RKO (cell line): ENCODE measurements around the gene TTC39C.
"Not testable (repeated sequence)": the region's sequence is repeated elsewhere in the genome, so short reads cannot be mapped to it uniquely, and the experiment has no call there.

Source experiments
- DNase-seq: peaks from one replicate; pipeline ENCODE4 v3.0.0-alpha.2; 2016; ENCODE audit warnings: low spot score

Gene TTC39C

GRCh38 chr18:24138409-24138788 lies 123.8 kb downstream of the TTC39C start:
- no peak for DNase-seq

DNA sequence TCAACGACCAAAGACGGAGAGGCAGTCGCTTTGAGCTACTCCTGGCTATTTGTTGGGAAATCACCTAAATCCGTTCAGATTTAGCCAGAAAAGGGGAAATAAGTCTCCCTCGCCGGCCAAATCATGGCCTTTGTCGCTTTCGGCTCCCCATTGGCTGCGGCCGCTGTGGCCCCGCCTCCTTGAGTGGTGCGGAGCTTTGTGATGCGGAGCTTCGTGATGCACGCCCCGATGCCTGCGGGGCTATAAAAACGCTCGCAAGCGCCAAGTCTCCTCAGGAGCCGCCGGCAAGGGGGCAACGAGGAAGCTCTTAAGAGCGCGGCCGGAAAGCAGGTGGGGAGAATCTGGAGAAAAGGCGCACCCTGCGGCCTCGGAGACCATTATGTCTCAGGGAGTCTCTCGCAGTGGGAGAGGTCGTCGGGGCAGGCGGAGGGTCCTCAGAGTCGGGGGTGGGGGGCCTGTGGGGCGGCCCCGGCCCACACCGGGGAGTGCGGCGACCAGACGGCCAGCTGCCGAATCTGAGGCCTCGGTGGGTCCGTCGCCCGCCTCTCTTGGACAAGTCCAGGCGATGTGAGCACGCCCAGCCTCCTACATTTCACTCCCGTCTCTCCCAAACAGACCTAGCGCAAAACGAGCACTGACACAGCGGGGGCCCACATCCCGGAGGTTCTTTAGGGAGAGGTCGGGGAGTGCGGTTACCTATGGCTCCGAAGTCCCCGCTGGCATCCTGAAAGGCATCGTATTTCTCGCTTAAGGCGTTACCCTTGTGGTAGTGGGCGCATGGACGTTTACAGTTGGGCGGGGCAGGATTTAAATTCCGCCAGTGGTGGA lies 124.4 kb downstream of the TTC39C start, which contains the start of gene CABYR:
TSS of gene CABYR (plus strand) at position 274 of the 828 bp plus-strand sequence. CDS start 4,053 bp downstream, outside the sequence.
- DNase-seq = no peak

DNA sequence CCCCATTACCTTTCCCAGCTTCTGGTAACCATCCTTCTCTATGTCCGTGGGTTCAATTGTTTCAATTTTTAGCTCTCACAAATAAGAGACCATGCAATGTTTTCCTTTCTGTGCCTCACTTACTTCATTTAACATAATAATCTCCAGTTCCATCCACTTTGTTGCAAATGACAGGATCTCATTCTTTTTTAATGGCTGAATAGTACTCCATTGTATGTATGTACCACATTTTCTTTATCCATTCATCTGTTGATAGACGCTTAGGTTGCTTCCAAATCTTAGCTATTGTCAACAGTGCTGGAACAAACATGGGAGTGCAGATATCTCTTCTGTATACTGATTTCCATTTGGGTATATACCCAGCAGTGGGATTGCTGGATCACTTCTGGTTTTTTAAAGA lies 126.1 kb downstream of the TTC39C start:
- no peak for DNase-seq

DNA sequence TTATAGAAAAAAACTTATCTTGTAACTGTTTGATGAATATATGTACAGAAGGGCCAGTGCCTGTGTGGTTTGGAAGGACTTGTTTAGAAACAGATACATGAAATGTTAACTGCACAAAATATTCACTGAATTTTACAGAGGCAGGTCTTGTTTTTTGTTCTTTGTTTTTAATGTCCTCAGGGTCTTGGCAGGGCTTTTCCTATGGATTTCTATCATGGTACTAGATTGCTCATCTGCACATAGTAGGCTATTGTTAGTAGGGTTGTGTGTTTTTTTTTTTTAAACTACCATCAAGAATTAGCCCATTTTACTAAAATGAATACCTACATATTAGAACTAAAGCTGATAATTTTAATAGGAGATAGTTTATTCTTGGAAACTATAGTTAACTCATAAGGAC lies 127.8 kb downstream of the TTC39C start:
- no peak for DNase-seq

GRCh38 chr18:24149591-24149990 lies 135.0 kb downstream of the TTC39C start:
- DNase-seq = not testable (repeated sequence)

DNA sequence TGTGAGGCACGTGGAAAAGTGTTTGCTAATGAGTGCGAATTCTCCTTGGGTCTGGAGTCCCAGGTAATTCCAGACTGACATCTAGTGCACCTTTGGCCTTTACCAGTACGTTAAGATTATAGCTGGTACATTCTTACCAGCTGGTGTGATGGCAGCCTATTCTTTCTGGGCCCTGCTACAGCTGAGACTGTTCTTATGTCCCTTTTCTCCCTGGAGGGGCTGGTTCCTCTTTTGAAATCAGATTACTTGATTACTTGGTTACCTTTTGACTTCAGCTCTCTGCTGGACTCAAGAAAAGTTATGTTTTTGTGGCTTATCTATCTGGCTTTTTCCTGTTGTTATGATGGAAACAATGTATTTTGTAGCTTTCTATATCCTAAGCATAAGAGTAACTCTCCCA lies 138.8 kb downstream of the TTC39C start:
- no peak for DNase-seq

GRCh38 chr18:24157855-24158254 lies 143.3 kb downstream of the TTC39C start:
- DNase-seq = no peak

DNA sequence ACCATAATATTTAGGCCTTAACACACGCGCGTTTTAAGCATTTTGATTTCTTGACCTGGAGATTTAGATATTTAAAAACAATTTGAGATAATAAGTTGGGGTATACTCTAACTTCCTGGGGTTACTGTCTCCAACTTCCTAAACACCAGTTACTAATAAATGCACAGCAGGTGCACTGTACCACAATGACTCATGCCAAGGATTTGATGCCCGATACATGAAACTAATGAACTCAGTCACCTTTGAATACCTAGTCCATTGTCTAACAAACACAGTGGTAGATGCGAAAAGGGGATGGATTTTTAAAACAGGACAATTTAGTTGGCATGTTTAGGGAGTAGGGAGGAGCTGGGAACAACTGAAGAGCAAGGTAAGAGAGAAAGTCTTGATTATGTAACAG lies 145.5 kb downstream of the TTC39C start:
- DNase-seq = no peak

- no peak for DNase-seq
Measured at GRCh38 chr18:24161304-24161703, 146.8 kb downstream of the TTC39C start.

DNA sequence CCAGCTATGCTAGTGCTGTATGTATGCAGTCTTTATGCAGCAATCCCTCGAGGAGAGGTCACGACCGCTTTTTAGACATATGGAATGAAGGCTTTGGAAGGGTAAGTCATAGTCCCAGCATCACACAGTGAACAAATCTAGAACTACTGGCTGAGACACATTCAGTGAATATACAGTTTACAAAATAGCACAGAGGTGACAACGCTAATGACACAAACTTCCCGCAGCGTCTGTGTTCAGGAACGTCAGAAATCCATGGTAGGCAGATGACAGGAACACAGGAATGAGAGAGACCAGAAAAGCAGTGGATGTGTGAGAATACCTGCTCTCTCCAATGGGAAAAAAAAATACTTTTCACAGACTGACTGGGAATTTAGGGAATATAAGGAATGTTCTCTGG lies 153.9 kb downstream of the TTC39C start:
- no peak for DNase-seq

- no peak for DNase-seq
Measured at GRCh38 chr18:24170360-24170759, 155.8 kb downstream of the TTC39C start.

- DNase-seq = no peak
Measured at GRCh38 chr18:24173997-24174396, 159.4 kb downstream of the TTC39C start.

DNA sequence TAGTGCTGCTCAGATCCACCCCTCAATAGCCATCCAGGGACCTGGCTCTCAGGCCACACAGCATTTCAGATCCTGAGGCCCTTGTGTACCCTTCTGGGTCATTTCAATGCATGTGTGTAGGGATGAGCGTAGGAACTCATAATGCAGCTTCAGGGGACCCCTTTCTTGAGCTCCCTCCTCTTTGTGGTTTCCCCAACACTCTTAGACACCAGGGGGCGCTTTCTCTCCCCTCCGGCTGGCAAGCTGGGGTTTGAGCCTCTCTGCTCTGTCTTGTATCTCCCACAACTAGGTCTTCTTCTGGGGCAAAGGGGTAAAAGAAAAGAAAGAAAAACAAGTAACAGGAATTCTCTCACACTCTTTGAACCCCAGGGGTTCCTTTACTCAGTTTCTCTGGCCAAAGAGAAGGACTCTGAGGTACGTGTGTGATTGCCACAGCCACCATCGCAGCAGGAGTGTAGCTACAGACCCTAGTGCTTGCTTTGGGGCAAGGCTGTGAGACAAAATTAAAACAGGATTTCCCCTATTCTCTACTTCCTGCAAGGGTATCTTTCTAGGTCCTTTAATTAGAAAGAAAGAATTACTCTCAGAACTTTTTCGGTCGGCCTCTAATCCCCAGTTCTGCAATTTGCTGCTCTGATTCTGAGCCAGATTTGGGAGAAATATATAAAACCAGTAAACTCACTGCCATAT lies 162.3 kb downstream of the TTC39C start:
- peak; percentile 52 for DNase-seq

DNA sequence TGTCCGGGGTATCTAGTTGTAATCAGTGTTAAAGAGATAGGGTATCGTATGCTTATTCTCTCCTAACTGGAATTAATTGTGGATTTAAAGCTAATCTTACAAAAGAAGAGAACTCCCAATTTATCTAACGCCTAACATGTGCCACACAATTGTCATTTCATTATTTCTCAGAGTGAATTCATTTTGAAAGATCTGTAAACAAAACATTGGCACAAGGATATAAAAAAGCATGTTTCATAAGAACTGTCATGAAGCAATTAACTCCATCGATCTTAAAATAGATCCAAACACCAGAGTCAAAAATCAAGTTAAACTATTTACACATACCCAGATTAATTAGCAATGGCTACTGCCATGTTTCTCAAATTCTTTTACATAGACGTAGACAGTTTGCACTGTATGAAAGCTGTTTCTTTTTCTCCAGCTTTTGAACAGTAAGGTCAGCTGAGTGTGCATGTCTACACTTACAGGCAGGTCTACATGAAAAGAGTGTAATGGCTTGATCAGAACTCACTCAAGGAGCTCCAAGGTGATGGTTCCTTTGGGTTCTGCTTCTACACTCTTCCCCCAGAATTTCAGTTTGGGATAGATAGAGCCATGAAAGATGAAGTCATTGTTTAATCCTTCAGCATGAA lies 163.1 kb downstream of the TTC39C start:
- DNase-seq = no peak

GRCh38 chr18:24180048-24180447 lies 165.5 kb downstream of the TTC39C start:
- DNase-seq = no peak

GRCh38 chr18:24181806-24182205 lies 167.3 kb downstream of the TTC39C start:
- no peak for DNase-seq
